LNCaP clone FGC (cell line): ENCODE results near the gene KRT6B.
"Not testable (repeated sequence)": the region's sequence is repeated elsewhere in the genome, so short reads cannot be mapped to it uniquely, and the experiment has no call there.

Experiments
- DNase-seq: peaks from one replicate; pipeline ENCODE4 v3.0.0-alpha.2; 2011; ENCODE audit warnings: low read depth
- H3K4me3 ChIP-seq: 2 replicates; pipeline ENCODE4 v1.5.1; 2011; ENCODE audit warnings: mild to moderate bottlenecking, low read depth, low read length, control low read depth
- CTCF ChIP-seq: IDR thresholded peaks from 2 replicates; pipeline ENCODE4 v1.5.1; 2012; ENCODE audit warnings: mild to moderate bottlenecking; ENCODE audit not compliant: control insufficient read depth, insufficient read depth; ENCODE audit errors: extremely low read depth

The KRT6B gene

DNA sequence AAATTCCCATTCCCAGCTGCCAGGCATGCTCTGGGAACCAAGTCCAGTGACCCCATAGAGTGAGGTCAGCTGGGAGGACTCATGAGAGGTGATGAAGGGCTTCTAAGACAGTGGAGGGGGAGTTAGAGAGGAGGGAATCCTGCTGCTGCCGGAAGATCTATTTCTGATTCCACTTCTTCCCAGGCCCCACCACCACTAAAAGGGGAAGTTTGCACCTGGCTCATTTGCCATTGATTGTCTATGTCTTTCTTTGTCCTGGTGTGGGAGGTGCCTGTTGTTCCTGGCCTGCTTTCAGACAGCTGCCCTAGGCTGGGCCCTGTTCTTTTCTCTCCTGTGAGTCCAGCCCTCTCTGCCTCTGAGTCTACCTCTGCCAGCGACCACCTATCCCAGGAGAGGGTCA lies 44.1 kb upstream of the KRT6B start:
- DNase-seq = no peak
- H3K4me3 ChIP-seq = no peak overlapping the region
- TF ChIP-seq CTCF = no peak

- DNase-seq = no peak
- H3K4me3 ChIP-seq = no peak overlapping the region
- TF ChIP-seq CTCF = no peak
Measured at GRCh38 chr12:52495389-52495788, 43.4 kb upstream of the KRT6B start.

DNA sequence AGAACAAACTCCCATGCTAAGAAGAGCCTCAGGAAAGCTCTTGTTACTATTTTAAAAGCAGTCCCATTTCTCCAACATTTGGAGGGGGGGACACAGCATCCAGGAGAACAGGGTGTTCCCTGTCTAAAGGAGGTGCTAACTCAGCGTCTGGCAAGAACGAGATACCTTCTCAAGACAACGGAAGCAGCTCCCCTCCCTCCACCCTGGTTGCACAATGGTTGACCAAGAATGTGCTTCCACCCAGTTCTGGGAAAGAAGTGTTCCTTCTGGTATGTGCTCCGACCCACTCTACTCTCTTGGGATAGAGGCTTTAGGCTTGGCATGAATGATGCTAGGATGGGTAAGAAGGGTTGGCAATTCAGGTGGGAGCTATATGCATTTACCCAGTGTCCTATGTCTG lies 42.6 kb upstream of the KRT6B start:
- no peak overlapping the region for H3K4me3 ChIP-seq
- TF ChIP-seq CTCF = no peak
- DNase-seq = no peak

DNA sequence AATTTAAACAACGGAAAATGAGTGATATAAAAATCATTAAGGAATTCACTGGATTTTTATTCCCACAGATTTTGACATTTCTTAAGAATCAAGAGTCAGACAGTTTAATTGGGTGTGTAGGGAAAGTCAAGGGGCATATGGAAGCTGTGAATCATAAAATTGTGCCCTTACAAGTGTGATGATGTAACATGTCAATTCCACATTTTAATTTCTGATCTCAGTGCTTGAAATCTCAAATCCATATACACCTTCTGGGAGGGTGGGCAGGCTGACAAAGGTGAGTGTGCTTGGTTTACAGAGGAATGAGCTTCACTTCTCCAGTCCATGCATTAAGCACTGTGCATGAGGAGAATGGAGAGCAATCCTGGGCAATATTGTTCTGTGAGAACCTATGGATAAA lies 42.2 kb upstream of the KRT6B start:
- no peak for DNase-seq
- TF ChIP-seq CTCF = no peak
- no peak overlapping the region for H3K4me3 ChIP-seq

DNA sequence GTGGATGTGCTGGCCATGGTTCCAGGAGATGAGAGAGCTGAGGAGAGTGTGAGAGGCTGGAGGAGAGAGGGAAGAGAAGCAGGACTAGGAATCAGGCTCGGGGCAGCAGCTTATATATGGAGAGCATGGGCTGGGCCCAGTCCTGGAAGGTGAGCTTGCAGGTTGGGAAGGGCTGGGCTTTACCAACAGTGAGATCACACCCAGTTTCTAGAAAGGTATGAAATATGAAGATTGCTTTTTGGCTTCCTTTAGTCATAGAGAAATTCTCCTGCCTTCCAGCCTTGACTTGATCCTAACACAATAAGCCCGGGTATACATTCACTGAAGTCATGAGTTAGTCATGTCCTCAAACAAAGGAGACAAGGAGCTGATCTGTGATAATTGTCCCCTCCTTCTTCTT lies 41.2 kb upstream of the KRT6B start, which contains the start of gene KRT6A:
Gene KRT6A, minus strand, starts transcription at position 86 of the 400 bp plus-strand sequence. Its CDS starts 69 bp downstream, at position 17.
- no peak within 1 kb of the TSS for H3K4me3 ChIP-seq
- no peak for TF ChIP-seq CTCF
- DNase-seq = no peak

- not testable (repeated sequence) for DNase-seq, H3K4me3 ChIP-seq
Measured at GRCh38 chr12:52492405-52492804, 40.5 kb upstream of the KRT6B start.

- H3K4me3 ChIP-seq, DNase-seq: not testable (repeated sequence)
Measured at GRCh38 chr12:52491495-52491894, 39.5 kb upstream of the KRT6B start.

DNA sequence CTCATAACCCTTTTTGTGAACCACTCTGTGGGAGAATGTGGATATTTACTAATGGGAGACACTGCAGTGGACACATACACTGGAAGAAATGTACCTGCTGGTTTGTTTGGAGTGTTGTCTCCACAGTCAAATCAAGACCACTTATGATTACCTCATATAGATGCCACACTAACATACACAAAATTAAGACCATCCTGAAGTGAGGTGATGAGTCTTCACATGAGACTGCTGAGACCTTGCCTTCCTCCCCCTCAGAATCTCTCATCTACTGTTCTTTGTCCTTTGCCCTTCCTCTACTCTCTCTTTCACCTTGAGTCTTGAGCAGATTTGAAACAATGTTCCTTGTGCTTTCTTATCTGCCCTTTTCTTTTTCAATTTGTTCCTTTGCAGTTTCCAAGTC lies 36.8 kb upstream of the KRT6B start:
- no peak for TF ChIP-seq CTCF
- H3K4me3 ChIP-seq = no peak overlapping the region
- DNase-seq = no peak

- DNase-seq, H3K4me3 ChIP-seq: not testable (repeated sequence)
Measured at GRCh38 chr12:52487744-52488443, 35.9 kb upstream of the KRT6B start.
